Aorta (tissue), 5 donors: ENCODE results near the gene APBA1. TPM values are rescaled to one million over a fixed set of nuclear protein-coding genes. Genes with fewer than 3 reads are reported as not detected.

Experiments
- ATAC-seq: fragments of 200-7000 bp; cut with Tn5 transposase; one replicate; pipeline ENCODE4 v1.9.1; 2022; ENCODE audit warnings: moderate library complexity; ENCODE audit not compliant: low FRiP score
- DNase-seq, 2 donors: peaks; one replicate each; pipeline ENCODE4 v3.0.0-alpha.2; 2020
- H3K27ac ChIP-seq, 2 donors: one replicate each; pipeline ENCODE4 v1.5.1; 2013; ENCODE audit warnings: low read length in 2 of 2, mild to moderate bottlenecking in 2 of 2, moderate library complexity in 2 of 2, control low read depth in 1 of 2, inconsistent platforms in 1 of 2, low read depth in 1 of 2
- H3K27me3 ChIP-seq, 2 donors: one replicate each; pipeline ENCODE4 v1.6.1; 2013; ENCODE audit warnings: control low read depth in 1 of 2, low read length in 1 of 2, mild to moderate bottlenecking in 1 of 2, moderate library complexity in 1 of 2; ENCODE audit not compliant: insufficient read depth in 2 of 2, control insufficient read depth in 1 of 2
- H3K36me3 ChIP-seq, 2 donors: one replicate each; pipeline ENCODE4 v1.6.1; 2013; ENCODE audit warnings: control low read depth in 1 of 2, low read length in 1 of 2, mild to moderate bottlenecking in 1 of 2; ENCODE audit not compliant: insufficient read depth in 2 of 2, control insufficient read depth in 1 of 2
- H3K4me1 ChIP-seq, 2 donors: one replicate each; pipeline ENCODE4 v1.6.1; 2013; ENCODE audit warnings: low read length in 2 of 2, control low read depth in 1 of 2, mild to moderate bottlenecking in 1 of 2, moderate library complexity in 1 of 2; ENCODE audit not compliant: insufficient read depth in 2 of 2, control insufficient read depth in 1 of 2
- H3K4me3 ChIP-seq, 2 donors: one replicate each; pipeline ENCODE4 v1.5.1; 2013; ENCODE audit warnings: low read length in 2 of 2, control low read depth in 1 of 2, mild to moderate bottlenecking in 1 of 2
- H3K9me3 ChIP-seq: one replicate; pipeline ENCODE4 v1.6.1; 2013; ENCODE audit warnings: mild to moderate bottlenecking, low read length; ENCODE audit not compliant: control insufficient read depth
- WGBS, 2 donors: extraction: QIAGEN DNeasy Blood & Tissue Kit; methylation state at CpG; one replicate each; pipeline ENCODE4 v1.1.7; 2013; 5-methylcytosine and 5-hydroxymethylcytosine counted together
- intact Hi-C, 2 donors: fragments of 100-400 bp; cut with DNase I; formaldehyde crosslinking; loops; one replicate each; pipeline versions ENCODE4 v1.14.2 to v1.15.0; 2022
- polyA plus RNA-seq, 2 donors: library from polyadenylated mRNA; stranded (reverse); fragments of 200-250 nt; gene quantifications; one replicate each; pipeline ENCODE4 v1.2.3, GENCODE V29; 2013
- total RNA-seq, 2 donors: library from RNA; stranded (reverse); fragmentation: NEBNext Ultra II Directional; extraction: Animal tissue kit (Norgen Biotek cat#: 25700); gene quantifications; one replicate each; pipeline ENCODE4 v1.2.1, GENCODE V29; 2021
- donor health status: healthy with polysubstance abuse.
- donor health status: Bipolar disorder and iron deficiency.
- donor health status: DM: no; HTN: no; CAD: no.
- donor health status: DM: no; HTN: no; CAD: no.
- donor health status: DM: yes; HTN: yes; CAD: no.

The APBA1 gene
- total and polyA plus RNA-seq, 4 donors, result 1.9 to 12.6 (median 7.9) TPM

DNA sequence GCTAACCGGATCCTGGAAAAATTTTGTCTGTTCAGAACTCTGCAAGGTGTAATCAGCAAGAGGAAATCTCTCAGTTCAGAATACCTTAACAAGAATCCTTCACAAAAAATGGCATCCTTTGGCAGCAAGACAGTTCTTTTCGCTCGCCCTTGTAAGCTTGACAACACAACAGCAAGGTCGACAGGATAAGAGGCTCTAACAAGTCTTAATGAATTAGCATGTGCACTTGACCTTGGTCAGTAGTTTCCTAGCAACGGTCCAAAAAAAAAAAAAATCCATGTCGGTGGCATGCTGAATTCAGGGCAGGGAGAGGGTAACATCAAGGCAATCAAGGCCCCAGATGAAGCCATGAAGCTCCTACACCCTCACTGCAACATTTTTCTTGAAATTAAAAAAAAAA lies 172.8 kb downstream of the APBA1 start:
- H3K27ac ChIP-seq, result no peak overlapping the region
- H3K4me3 ChIP-seq, result no peak overlapping the region
- no peak for DNase-seq
- H3K36me3 ChIP-seq, result no peaks in the 10 kb centered on the region
- H3K4me1 ChIP-seq, result no peaks in the 10 kb centered on the region
- no peaks in the 10 kb centered on the region for H3K27me3 ChIP-seq
- WGBS, 2 donors, result 80 to 81% methylated on average over 6 of the region's 6 CpGs
- intact Hi-C loops, result no loop called here
- ATAC-seq, result no peak
- no peaks in the 10 kb centered on the region for H3K9me3 ChIP-seq

DNA sequence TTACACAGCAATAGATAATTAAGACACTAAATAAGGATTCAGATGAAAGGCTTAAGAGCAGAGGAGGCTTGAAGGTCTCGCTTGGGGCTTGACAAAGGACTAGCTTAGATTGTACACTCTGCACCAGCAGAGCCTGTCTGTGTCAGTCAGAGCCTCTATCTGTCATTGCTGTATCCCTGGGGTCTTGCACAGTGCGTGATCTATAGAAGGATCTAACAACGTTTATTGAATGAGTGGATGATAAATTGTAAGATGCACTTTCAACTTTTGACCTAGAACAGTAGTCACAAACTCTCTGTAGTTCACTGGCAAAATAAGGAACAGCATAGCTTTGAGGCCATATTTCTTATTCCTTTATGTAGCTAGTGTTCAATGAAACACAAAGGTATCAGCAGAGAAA lies 173.7 kb downstream of the APBA1 start:
- no peak overlapping the region for H3K4me3 ChIP-seq
- WGBS, 2 donors, result 78 to 80% methylated on average over 3 of the region's 3 CpGs
- no peaks in the 10 kb centered on the region for H3K4me1 ChIP-seq
- H3K27me3 ChIP-seq, result no peaks in the 10 kb centered on the region
- H3K27ac ChIP-seq, result no peak overlapping the region
- H3K36me3 ChIP-seq, result no peaks in the 10 kb centered on the region
- intact Hi-C loops, result no loop called here
- ATAC-seq, result no peak
- no peak for DNase-seq
- H3K9me3 ChIP-seq, result no peaks in the 10 kb centered on the region

DNA sequence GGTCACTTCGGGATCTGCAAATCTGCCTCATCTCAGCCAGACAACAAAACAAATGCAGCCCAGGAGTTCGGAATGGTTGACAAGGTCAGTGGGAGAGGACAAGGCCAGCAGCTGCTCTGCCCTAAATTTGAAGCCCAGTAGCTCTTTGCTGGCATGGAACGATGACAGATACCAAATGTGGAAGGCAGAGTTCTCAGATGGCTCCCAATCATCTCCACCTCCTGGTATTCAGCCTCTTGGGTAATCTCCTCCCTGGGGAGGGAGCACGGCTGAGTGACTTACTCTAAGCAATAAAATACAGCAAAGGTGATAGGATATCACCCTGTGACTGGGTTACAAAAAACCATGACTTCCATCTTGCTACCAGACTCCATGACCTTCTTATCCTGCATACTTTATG lies 174.4 kb downstream of the APBA1 start:
- Histone ChIP-seq H3K4me3 (no peak overlapping the region), H3K9me3 (no peaks in the 10 kb centered on the region), H3K36me3 (no peaks in the 10 kb centered on the region), H3K4me1 (no peaks in the 10 kb centered on the region), H3K27ac (no peak overlapping the region), H3K27me3 (no peaks in the 10 kb centered on the region)
- no peak for ATAC-seq
- intact Hi-C loops, result no loop called here
- no peak for DNase-seq
- WGBS, 2 donors, result 69 to 77% methylated on average over 4 of the region's 4 CpGs

DNA sequence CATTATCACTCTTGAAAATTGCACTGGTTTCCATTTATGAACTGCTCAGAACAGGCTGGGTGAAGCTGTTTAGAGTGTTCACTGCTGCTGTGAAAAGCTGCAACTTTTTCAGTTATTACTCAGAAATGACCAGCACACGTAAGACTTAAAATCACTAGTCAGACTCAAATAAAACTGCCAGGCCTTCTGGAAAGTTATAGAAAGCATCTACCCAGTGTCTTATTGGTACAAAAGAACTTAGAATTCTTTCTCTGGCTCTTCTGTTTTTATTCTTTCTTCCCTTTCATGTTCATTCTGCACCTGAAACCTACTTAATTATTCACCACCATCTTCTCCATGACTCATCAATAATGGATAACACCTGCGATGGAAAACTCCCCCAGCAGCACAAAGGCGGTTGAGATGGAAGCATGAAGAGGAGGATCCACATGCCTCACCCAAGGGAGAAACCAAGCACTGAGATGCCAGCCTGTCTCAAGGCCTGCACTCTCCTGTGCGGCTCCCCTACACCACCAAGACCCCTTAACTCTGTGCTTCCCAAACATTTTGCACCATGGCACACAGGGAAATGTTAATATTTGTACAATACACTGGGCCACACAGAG lies 175.2 kb downstream of the APBA1 start:
- DNase-seq (no peak), ATAC-seq (no peak)
- Histone ChIP-seq H3K36me3 (no peaks in the 10 kb centered on the region), H3K27ac (no peak overlapping the region), H3K4me1 (no peaks in the 10 kb centered on the region), H3K9me3 (no peaks in the 10 kb centered on the region), H3K4me3 (no peak overlapping the region), H3K27me3 (no peaks in the 10 kb centered on the region)
- 80 to 92% methylated on average over 4 of the region's 4 CpGs for WGBS, 2 donors
- intact Hi-C loops, result no loop called here

DNA sequence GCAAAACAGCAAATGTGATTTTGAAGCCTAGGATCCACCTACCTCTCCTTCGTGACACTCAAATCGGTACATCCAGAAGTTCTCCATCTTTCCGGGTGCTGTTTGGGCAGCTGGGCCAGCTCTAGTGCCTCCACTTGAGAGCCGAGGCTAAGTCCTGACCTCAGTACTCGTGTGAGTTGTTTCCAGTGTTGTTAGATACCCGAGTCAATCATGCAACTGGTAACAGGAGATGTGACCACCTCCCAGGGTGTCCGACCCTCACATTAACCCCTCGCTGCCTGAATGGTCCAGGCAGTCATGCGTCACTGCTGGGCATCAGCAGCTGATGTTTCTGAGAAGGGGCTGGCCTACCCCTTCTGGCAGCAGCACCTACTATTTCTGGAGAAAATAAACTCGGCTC lies 176.9 kb downstream of the APBA1 start:
- intact Hi-C loops, result no loop called here
- H3K9me3 ChIP-seq, result no peaks in the 10 kb centered on the region
- no peaks in the 10 kb centered on the region for H3K36me3 ChIP-seq
- no peak for ATAC-seq
- WGBS, 2 donors, result 69 to 70% methylated on average over 10 of the region's 10 CpGs
- H3K4me1 ChIP-seq, result no peaks in the 10 kb centered on the region
- H3K27me3 ChIP-seq, result no peaks in the 10 kb centered on the region
- no peak overlapping the region for H3K27ac ChIP-seq
- no peak for DNase-seq
- no peak overlapping the region for H3K4me3 ChIP-seq

DNA sequence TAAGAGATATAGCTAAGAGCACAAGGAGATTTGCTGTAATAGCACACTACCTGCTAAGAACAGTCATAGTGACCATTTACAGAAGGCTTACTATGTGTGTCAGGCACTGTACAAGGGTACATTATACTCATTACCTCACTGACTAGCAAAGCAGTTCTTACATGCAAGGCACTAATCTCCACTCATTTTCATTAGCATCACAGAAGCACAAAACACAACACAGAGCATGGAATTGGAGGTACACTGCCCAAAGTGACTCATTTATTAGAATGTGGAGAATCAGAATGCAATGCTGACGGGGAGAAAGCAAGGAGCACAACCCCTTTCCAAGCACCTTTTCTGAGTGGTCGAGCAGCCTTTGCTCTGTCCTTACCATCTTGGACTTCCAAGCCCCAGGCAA lies 177.4 kb downstream of the APBA1 start:
- no peaks in the 10 kb centered on the region for H3K27me3 ChIP-seq
- H3K9me3 ChIP-seq, result no peaks in the 10 kb centered on the region
- DNase-seq (no peak), ATAC-seq (no peak)
- H3K27ac ChIP-seq, result no peak overlapping the region
- no peaks in the 10 kb centered on the region for H3K36me3 ChIP-seq
- H3K4me1 ChIP-seq, result no peaks in the 10 kb centered on the region
- H3K4me3 ChIP-seq, result no peak overlapping the region
- WGBS, 2 donors, result 81 to 83% methylated on average over 2 of the region's 2 CpGs
- intact Hi-C loops, result no loop called here

DNA sequence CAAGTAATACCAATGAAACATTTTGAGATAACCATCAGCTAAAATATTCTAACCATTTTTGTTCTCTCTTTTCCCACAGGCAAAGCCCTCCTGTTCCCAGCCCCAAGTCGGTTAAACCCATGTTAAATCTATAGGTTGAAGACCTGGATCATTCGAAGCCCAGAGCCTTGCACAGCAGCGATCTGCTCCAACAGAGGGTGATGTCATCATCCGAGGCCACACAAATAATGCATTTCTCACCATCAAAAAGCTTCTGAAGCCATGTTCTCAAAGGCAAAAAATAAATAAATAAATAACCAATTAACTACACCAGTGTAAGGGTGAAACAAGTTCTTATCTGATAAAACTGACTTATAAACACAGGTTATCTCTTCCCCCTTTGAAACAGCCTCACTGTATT lies 178.0 kb downstream of the APBA1 start:
- H3K36me3 ChIP-seq, result no peaks in the 10 kb centered on the region
- H3K27me3 ChIP-seq, result no peaks in the 10 kb centered on the region
- intact Hi-C loops, result no loop called here
- 79 to 83% methylated on average over 4 of the region's 4 CpGs for WGBS, 2 donors
- no peak overlapping the region for H3K4me3 ChIP-seq
- ATAC-seq, result no peak
- DNase-seq, result no peak
- no peak overlapping the region for H3K27ac ChIP-seq
- no peaks in the 10 kb centered on the region for H3K4me1 ChIP-seq
- no peaks in the 10 kb centered on the region for H3K9me3 ChIP-seq

DNA sequence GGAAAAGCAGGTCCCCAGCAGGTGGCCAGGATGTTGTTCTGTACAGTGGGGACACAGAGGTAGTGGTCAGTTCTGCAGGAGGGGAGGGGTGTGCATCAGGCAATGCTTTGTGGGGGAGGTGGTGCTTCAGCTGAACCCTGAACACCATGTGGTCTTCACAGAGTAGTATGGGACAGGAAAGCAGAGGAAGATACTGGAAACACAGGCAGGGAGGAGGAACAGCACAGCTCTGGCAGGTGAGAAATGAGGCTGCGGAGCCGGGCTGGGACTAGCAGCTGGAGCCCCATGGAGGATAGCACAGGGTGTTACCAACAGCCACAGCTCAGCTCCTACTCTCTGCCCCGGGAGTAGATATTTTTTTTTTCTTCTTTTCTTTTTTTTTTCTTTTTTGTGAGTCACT lies 185.7 kb downstream of the APBA1 start:
- DNase-seq (no peak), ATAC-seq (no peak)
- no peaks in the 10 kb centered on the region for H3K36me3 ChIP-seq
- H3K9me3 ChIP-seq, result no peaks in the 10 kb centered on the region
- H3K27ac ChIP-seq, result no peak overlapping the region
- 70 to 73% methylated on average over 3 of the region's 3 CpGs for WGBS, 2 donors
- H3K4me1 ChIP-seq, result no peaks in the 10 kb centered on the region
- no peaks in the 10 kb centered on the region for H3K27me3 ChIP-seq
- intact Hi-C loops, result no loop called here
- H3K4me3 ChIP-seq, result no peak overlapping the region

DNA sequence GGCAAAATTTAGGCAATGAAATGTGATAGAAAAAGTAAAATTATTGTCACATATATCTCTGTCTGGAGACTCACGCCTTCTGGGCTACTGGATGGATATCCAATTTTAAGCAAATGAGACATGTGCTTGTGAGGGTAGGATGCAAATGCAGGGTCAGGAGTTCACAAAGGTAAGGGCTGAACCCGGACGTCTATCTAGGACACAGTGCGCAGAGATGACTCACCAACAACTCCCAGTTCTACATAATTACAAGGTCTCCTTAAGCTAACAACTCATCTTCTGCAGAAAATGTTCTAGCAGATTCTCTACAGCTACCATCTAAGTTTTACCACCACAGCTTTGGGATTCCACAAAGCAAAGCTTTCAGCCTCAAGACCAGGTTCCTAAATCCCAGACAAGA lies 186.7 kb downstream of the APBA1 start:
- H3K36me3 ChIP-seq, result no peaks in the 10 kb centered on the region
- no peaks in the 10 kb centered on the region for H3K9me3 ChIP-seq
- no peaks in the 10 kb centered on the region for H3K27me3 ChIP-seq
- ATAC-seq, result no peak
- 69 to 71% methylated on average over 4 of the region's 4 CpGs for WGBS, 2 donors
- no peaks in the 10 kb centered on the region for H3K4me1 ChIP-seq
- no peak overlapping the region for H3K27ac ChIP-seq
- no peak overlapping the region for H3K4me3 ChIP-seq
- intact Hi-C loops, result no loop called here
- no peak for DNase-seq
